NCI-H524 (cell line): ENCODE results near the gene WDFY2.
"Not testable (repeated sequence)": the region's sequence is repeated elsewhere in the genome, so short reads cannot be mapped to it uniquely, and the experiment has no call there.

Experiments
- DNase-seq, 2 experiments: peaks; one replicate each; lab custom pipeline; 2025; lab: John Stamatoyannopoulos, UW

Gene WDFY2

GRCh38 chr13:51583875-51584730, at the start of gene WDFY2:
WDFY2 (plus strand) TSS chr13:51584462; CDS start chr13:51584688, 226 bp downstream.
- DNase-seq = peak; percentile 99

DNA sequence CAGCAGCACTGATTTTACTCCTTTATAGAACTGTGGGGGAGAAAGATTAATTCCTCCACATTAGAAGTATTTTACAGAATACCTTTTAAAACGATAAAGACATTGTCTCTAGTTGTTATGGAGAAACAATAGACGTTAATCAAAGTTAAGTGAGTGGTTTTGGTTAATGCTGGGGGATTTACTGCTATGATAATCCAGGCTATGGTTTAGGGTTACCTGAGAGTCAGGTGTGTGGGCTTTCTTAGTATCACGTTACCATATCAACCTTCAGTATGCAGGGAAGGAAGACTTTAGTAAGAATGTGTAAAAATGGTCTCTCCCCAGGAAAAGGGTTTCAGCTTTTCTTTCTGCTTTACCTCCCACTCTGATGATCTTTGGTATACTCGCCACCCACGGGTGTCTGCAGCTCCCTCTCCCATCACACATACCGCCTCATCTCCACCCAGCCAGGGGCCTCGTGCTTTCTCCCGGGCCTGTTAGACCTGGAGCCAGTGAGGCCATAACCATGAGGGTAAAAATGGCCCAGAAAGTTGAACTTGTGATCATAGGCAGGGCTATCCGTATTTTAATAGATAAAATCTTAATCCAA, 45.6 kb upstream of the WDFY2 start:
- peak in 1 of 2 experiments; percentile 23 for DNase-seq

DNA sequence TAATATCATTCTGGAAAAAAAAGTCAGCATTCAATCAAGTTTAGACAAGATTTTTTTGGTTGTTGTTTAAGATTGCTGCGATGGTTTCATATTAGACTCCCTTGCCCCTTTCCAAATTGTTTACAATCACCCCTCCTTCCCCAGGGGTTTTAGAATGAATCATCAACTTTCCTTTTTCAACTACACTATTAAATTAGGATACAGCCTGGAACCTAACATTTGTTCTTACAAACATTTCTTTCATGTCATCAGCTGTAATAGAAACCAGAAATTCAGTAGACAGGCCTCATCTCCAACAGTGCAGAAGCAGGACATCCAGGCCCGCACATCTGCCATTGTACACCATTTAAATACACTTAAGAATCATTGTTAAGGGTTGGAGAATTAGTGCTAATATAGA, 44.4 kb upstream of the WDFY2 start:
- DNase-seq = no peak

- no peak for DNase-seq
These were observed 43.2 kb upstream of the WDFY2 start for GRCh38 chr13:51541037-51541436.

- DNase-seq = no peak
These were observed 42.4 kb upstream of the WDFY2 start for GRCh38 chr13:51541809-51542258.

GRCh38 chr13:51542346-51543242, 41.7 kb upstream of the WDFY2 start:
- peak in 1 of 2 experiments; percentile 19 for DNase-seq

GRCh38 chr13:51545446-51545845, 38.8 kb upstream of the WDFY2 start:
- not testable (repeated sequence) for DNase-seq

DNA sequence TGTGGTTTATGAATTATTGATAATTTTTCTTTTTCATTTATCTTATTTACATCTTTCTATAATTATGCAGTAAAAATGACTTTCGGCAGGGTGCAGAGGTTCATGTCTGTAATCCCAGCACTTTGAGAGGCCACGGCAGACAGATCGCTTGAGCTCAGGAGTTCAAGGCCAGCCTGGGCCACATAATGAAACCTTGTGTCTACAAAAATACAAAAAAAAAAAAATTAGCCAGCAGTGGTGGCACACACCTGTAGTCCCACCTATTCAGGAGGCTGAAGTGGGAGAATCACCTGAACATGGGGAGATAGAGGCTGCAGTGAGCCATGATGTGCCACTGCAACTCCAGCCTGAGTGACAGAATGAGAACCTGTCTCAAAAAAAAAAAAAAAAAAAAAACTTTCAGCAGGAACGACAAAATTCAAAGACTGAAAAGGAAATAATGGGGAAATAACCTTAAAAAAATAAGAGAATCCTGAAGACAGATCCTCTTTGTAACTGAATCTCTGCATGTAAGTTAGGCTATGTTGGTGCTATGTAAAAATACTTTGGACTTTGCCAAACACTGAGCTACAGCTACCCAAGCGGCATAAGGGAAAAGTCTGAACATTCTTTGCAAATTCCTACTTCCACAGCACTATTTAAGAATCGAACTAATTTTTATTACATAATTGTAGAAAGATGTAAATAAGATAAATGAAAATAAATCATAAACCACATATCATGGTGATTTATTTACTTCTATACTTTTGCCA, 36.7 kb upstream of the WDFY2 start:
- DNase-seq = no peak

- no peak for DNase-seq
These were observed 35.2 kb upstream of the WDFY2 start for GRCh38 chr13:51549050-51549449.

GRCh38 chr13:51549593-51549992, 34.7 kb upstream of the WDFY2 start:
- DNase-seq = no peak

GRCh38 chr13:51550151-51550550, 34.1 kb upstream of the WDFY2 start:
- DNase-seq = no peak

DNA sequence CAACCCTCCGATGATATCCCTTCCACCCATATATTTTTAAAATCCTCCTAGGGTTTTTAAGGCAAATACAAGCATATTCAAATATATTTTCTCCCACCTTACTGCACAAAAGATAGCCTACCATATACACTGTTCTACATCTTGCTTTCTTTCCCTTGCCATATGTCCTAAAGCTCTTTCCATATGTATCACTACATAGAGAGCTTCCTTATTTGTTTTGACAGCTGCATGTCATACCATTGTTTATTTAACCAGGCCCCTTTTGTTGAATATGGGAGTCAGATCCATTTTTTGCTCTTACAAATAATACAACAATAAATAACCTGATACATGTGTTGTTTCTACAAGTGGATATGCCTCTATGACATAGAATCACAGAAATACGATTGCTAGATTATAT, 32.8 kb upstream of the WDFY2 start:
- no peak for DNase-seq

- DNase-seq = no peak
These were observed 32.2 kb upstream of the WDFY2 start for GRCh38 chr13:51552027-51552426.

DNA sequence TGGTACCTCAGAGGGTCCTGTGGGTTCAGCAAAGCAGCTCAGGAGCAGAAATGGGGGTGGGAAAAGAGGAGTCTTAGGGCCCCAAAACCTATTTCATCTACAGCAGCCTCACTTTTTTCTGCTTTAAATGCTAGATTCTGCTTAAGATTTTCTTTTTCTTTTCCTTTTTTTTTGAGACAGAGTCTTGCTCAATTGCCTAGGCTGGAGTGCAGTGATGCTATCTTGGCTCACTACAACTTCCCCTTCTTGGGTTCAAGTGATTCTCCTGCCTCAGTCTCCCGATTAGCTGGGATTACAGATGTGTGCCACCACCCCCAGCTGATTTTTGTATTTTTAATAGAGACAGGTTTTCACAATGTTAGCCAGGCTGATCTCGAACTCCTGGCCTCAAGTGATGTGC, 30.7 kb upstream of the WDFY2 start:
- DNase-seq = no peak

DNA sequence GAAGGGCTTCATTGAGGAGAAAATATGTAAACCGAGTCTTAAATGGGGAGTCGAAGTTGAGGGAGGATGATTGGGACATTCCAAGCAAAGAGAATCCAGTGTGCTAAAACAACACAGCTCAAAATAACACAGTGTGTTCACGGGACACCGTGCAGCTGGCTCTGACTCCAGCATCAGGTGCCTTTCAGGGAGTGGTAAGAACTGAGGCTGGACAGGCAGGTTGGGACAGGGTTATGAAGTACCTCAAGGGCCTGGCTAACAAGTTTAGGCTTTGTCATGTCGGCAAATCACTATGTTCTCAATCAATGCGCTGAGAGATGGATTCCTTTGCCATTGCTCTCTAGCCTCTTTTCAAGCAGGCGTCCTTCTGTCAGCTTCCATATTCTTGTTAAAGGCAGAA, 27.5 kb upstream of the WDFY2 start:
- DNase-seq = no peak

DNA sequence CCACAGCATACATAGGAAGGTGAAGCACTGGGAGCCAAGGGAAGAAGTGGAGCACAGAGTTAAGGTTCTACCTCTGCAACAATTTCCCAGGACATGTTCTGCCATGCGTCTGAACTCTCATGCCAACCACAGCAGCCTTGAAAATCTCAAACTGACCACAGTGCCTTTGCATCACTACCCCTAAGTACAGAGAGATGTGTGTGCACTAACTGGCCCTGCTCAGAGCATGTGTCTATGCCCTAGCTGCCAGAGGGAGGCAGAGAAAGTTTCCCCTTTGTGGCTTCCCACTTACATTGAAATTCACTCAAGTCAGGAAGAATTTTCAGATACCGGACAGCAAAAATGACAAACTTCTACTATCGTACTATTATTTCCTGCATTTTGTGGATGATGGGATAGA, 26.8 kb upstream of the WDFY2 start:
- DNase-seq = no peak

GRCh38 chr13:51557875-51558612, 26.2 kb upstream of the WDFY2 start:
- no peak for DNase-seq

- DNase-seq = no peak
These were observed 24.1 kb upstream of the WDFY2 start for GRCh38 chr13:51559946-51560735.

- DNase-seq = no peak
These were observed 22.1 kb upstream of the WDFY2 start for GRCh38 chr13:51562011-51562671.

- DNase-seq = no peak
These were observed 20.0 kb upstream of the WDFY2 start for GRCh38 chr13:51564252-51564651.
